ENCODE results near the gene NDUFS6.

DNA sequence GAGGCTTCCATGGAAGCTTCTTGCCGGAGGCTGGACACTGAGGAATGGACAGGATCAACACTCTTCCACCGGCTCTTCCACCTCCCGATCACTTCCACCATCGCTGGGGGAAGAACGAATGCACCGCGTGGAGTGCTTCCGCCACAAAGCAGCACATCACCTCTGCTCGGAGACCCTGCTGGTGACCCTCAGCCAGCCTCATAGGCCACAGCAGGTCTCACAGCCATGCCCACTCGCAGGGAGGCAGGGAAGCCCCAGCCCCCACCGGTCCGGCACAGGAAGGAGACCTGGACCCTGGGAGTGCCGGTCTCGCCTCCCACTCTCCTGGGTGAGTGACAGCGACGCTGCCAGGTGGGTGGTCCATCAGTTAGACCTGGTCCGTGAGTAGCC is 6.3 kb upstream of the NDUFS6 start:
- TF ChIP-seq, protein P1, sequence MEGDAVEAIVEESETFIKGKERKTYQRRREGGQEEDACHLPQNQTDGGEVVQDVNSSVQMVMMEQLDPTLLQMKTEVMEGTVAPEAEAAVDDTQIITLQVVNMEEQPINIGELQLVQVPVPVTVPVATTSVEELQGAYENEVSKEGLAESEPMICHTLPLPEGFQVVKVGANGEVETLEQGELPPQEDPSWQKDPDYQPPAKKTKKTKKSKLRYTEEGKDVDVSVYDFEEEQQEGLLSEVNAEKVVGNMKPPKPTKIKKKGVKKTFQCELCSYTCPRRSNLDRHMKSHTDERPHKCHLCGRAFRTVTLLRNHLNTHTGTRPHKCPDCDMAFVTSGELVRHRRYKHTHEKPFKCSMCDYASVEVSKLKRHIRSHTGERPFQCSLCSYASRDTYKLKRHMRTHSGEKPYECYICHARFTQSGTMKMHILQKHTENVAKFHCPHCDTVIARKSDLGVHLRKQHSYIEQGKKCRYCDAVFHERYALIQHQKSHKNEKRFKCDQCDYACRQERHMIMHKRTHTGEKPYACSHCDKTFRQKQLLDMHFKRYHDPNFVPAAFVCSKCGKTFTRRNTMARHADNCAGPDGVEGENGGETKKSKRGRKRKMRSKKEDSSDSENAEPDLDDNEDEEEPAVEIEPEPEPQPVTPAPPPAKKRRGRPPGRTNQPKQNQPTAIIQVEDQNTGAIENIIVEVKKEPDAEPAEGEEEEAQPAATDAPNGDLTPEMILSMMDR (IDR thresholded peaks at IDR 0.05), result no peak
- TF ChIP-seq POLR2A (IDR thresholded peaks at IDR 0.05), result no peak

All from testis (tissue), 2 donors.